Adrenal gland (tissue), 5 donors: ENCODE measurements around the gene GALNT18.

Experiments
- CTCF ChIP-seq, 6 experiments: fragments of 450-650 bp in 4 of 6; fragments of 200-600 bp in 2 of 6; sonication (generic) in 1 of 6; IDR thresholded peaks; 1 replicate in 5 of 6; 2 replicates in 1 of 6; pipeline versions ENCODE4 v1.5.1 to v1.8.0; 2016 to 2021; ENCODE audit warnings: antibody characterized with exemption in 6 of 6, mild to moderate bottlenecking in 2 of 6, moderate library complexity in 1 of 6
- POLR2A ChIP-seq, 2 donors: fragments of 450-650 bp; IDR thresholded peaks; one replicate each; pipeline ENCODE4 v1.6.1; 2017; ENCODE audit warnings: antibody characterized with exemption in 2 of 2, mild to moderate bottlenecking in 2 of 2, moderate library complexity in 1 of 2
- donor health status: DM: no; HTN: no; CAD: no.

- TF ChIP-seq POLR2A (IDR thresholded peaks at IDR 0.05): no peak
- no peak for TF ChIP-seq CTCF (IDR thresholded peaks at IDR 0.05)
Measured at GRCh38 chr11:11513422-11513821, 108.4 kb downstream of the GALNT18 start.
